Measurements from ENCODE around the gene BTBD18.

GRCh38 chr11:57778318-57779037 is 26.9 kb upstream of the BTBD18 start:
- TF ChIP-seq ELF4 (CRISPR knock-in tag; IDR thresholded peaks at IDR 0.05; ENCODE audit: low read depth) (no peak), CTCF (IDR thresholded peaks at IDR 0.05) (no peak), NR2C2 (CRISPR knock-in tag; IDR thresholded peaks at IDR 0.05) (no peak)
